HG03064 (cell line): ENCODE data around the gene CDC14A.

Source experiments
- ATAC-seq: cut with Tn5 transposase; IDR thresholded peaks from one replicate; pipeline ENCODE4 v1.9.1; 2021; ENCODE audit warnings: low read depth; ENCODE audit not compliant: unreplicated experiment

The CDC14A gene

GRCh38 chr1:100565533-100565932, 213.2 kb downstream of the CDC14A start:
- no peak for ATAC-seq

- no peak for ATAC-seq
Observed at GRCh38 chr1:100565937-100566699, 213.8 kb downstream of the CDC14A start.

GRCh38 chr1:100567062-100567461, 214.8 kb downstream of the CDC14A start:
- no peak for ATAC-seq
